GM12878 (cell line): Measurements from ENCODE around the gene TMPRSS15. TPM values are rescaled to one million over a fixed set of nuclear protein-coding genes. Genes with fewer than 3 reads are reported as not detected.

Experiments
- ATAC-seq: fragments of 200-7000 bp; cut with Tn5 transposase; 3 replicates; pipeline ENCODE4 v1.9.1; 2020; ENCODE audit warnings: mild to moderate bottlenecking, moderate library complexity
- BruUV-seq: library from RNA; stranded (reverse); fragments of 400-500 nt; replicated peaks from 2 replicates; lab custom pipeline; 2021; lab: Mats Ljungman, UMichigan
- CTCF ChIA-PET: fragments of 300-600 bp; sonication (Branson Sonifier 250); formaldehyde crosslinking; extraction: SDS; loops from one replicate; lab custom pipeline; 2021; ENCODE audit warnings: inconsistent platforms; lab: Yijun Ruan, JAX
- POLR2A ChIA-PET: fragments of 350-600 bp; formaldehyde crosslinking; extraction: SDS; loops from one replicate; lab custom pipeline; 2021; ENCODE audit warnings: inconsistent platforms; lab: Charles Lee
- RAD21 ChIA-PET: fragments of 300-600 bp; sonication (Branson Sonifier 250); formaldehyde crosslinking; loops from one replicate; lab custom pipeline; 2023; ENCODE audit warnings: antibody characterized with exemption; ENCODE audit not compliant: unreplicated experiment; lab: Charles Lee
- SMC1A ChIA-PET: fragments of 300-600 bp; sonication (Branson Sonifier 250); formaldehyde crosslinking; loops from one replicate; lab custom pipeline; 2023; ENCODE audit not compliant: unreplicated experiment, uncharacterized antibody; lab: Charles Lee
- DNase-seq: peaks from one replicate; pipeline ENCODE4 v3.0.0-alpha.2; 2011; ENCODE audit warnings: low read depth, low spot score
- FAIRE-seq: peaks from 3 replicates; lab custom pipeline; 2011; peaks lifted over from hg19 to GRCh38; lab: Jason Lieb, UNC
- H2AFZ ChIP-seq: 2 replicates; pipeline ENCODE4 v1.6.0; 2011; ENCODE audit warnings: low read depth, low read length, control low read depth; ENCODE audit not compliant: control insufficient read depth
- H3K27ac ChIP-seq: 2 replicates; pipeline ENCODE4 v1.5.1; 2011; ENCODE audit warnings: control low read depth; ENCODE audit not compliant: control insufficient read depth, insufficient read depth
- H3K27me3 ChIP-seq, 2 experiments: replicated peaks in 1 of 2; 2 replicates each; pipeline versions ENCODE4 v1.6.0 to v1.6.1; 2011; ENCODE audit warnings: low read length in 1 of 2; ENCODE audit not compliant: control insufficient read depth in 2 of 2, insufficient read depth in 2 of 2
- H3K36me3 ChIP-seq, 2 experiments: 2 replicates each; pipeline ENCODE4 v1.5.1; 2011; ENCODE audit warnings: low read length in 1 of 2; ENCODE audit not compliant: control insufficient read depth in 2 of 2, insufficient read depth in 2 of 2
- H3K4me1 ChIP-seq: 2 replicates; pipeline ENCODE4 v1.6.1; 2011; ENCODE audit warnings: mild to moderate bottlenecking, low read length, moderate library complexity, mixed read lengths; ENCODE audit not compliant: control insufficient read depth, insufficient read depth
- H3K4me2 ChIP-seq: 2 replicates; pipeline ENCODE4 v1.6.0; 2011; ENCODE audit warnings: control low read depth; ENCODE audit not compliant: control insufficient read depth, insufficient read depth
- H3K4me3 ChIP-seq: fragments of 200-600 bp; sonication (generic); 2 replicates; pipeline ENCODE4 v1.5.1; 2016
- H3K79me2 ChIP-seq: 2 replicates; pipeline ENCODE4 v1.6.0; 2011; ENCODE audit warnings: low read length; ENCODE audit not compliant: control insufficient read depth, insufficient read depth
- H3K9ac ChIP-seq: 2 replicates; pipeline ENCODE4 v1.8.0; 2011; ENCODE audit warnings: low read length, control low read depth, mixed read lengths; ENCODE audit not compliant: control insufficient read depth, insufficient read depth
- H3K9me3 ChIP-seq: replicated peaks from 3 replicates; pipeline ENCODE4 v1.5.1; 2011; ENCODE audit warnings: mild to moderate bottlenecking, low read length; ENCODE audit not compliant: control insufficient read depth, insufficient read depth
- H4K20me1 ChIP-seq: 2 replicates; pipeline ENCODE4 v1.6.0; 2011; ENCODE audit not compliant: control insufficient read depth, insufficient read depth
- BCL11A ChIP-seq: IDR thresholded peaks from 2 replicates; pipeline ENCODE4 v1.6.1; 2011; ENCODE audit warnings: low read depth, low read length
- EP300 ChIP-seq, 2 experiments: fragments of 150-350 bp in 1 of 2; IDR thresholded peaks; 2 replicates each; pipeline ENCODE4 v1.6.1; 2011 to 2012; ENCODE audit warnings: low read depth in 2 of 2, low read length in 2 of 2, borderline replicate concordance in 1 of 2, improper control_type of control experiment in 1 of 2, inconsistent platforms in 1 of 2; ENCODE audit not compliant: control insufficient read depth in 1 of 2
- MTA2 ChIP-seq: fragments of 450-650 bp; IDR thresholded peaks from 2 replicates; pipeline ENCODE4 v1.6.1; 2016; ENCODE audit warnings: low read depth, mild to moderate bottlenecking, moderate library complexity
- MXI1 ChIP-seq: fragments of 150-350 bp; IDR thresholded peaks from 2 replicates; pipeline ENCODE4 v1.6.1; 2011; ENCODE audit warnings: low read depth, mild to moderate bottlenecking, inconsistent platforms, low read length, improper control_type of control experiment
- NR2F1 ChIP-seq: fragments of 450-650 bp; conservative IDR thresholded peaks from 2 replicates; pipeline ENCODE4 v1.6.1; 2017; ENCODE audit warnings: mild to moderate bottlenecking
- POLR2A ChIP-seq: IDR thresholded peaks from 2 replicates; pipeline ENCODE4 v1.6.1; 2011; ENCODE audit warnings: low read depth, mild to moderate bottlenecking, low read length
- ZNF24 ChIP-seq: fragments of 450-650 bp; IDR thresholded peaks from 2 replicates; pipeline ENCODE4 v1.6.1; 2017; ENCODE audit warnings: antibody characterized with exemption, mild to moderate bottlenecking
- ZSCAN29 ChIP-seq: fragments of 450-650 bp; IDR thresholded peaks from 2 replicates; pipeline ENCODE4 v1.6.1; 2017; ENCODE audit warnings: mild to moderate bottlenecking, moderate library complexity
- WGBS: methylation state at CpG from one replicate; pipeline ENCODE4 v1.1.6; 2016; ENCODE audit warnings: low lambda C conversion rate; ENCODE audit not compliant: insufficient replicate concordance, insufficient coverage; ENCODE audit errors: missing lambda C conversion rate; 5-methylcytosine and 5-hydroxymethylcytosine counted together
- in situ Hi-C: fragments of 300-500 bp; cut with MboI; formaldehyde crosslinking; loops from 9 replicates; pipeline ENCODE4 v1.14.3; 2018; ENCODE audit warnings: mixed read lengths
- intact Hi-C: fragments of 100-400 bp; cut with micrococcal nuclease; formaldehyde crosslinking; loops from one replicate; pipeline ENCODE4 v1.14.2; 2022; ENCODE audit not compliant: unreplicated experiment
- polyA plus RNA-seq, 11 experiments: library from polyadenylated mRNA; depleted of rRNA in 4 of 11; unstranded in 6 of 11; stranded (reverse) in 5 of 11; fragments of >200 nt; fragmentation: Nextera tagmentation in 4 of 11; fragmentation: Illumina TruSeq in 1 of 11; extraction: Ambion mirVana in 4 of 11; extraction: Trizol in 1 of 11; gene quantifications; 1 replicate in 1 of 11; 2 replicates in 10 of 11; pipeline versions ENCODE4 v1.2.1 to v1.2.3, GENCODE V29; 2011 to 2016; ENCODE audit warnings: inconsistent platforms in 2 of 11, missing spikeins in 2 of 11, low read depth in 1 of 11
- total RNA-seq, 4 experiments: library from RNA; depleted of rRNA in 3 of 4; stranded (reverse); fragments of >200 nt in 3 of 4; fragmentation: Illumina TruSeq in 1 of 4; extraction: Trizol in 1 of 4; gene quantifications; 2 replicates each; pipeline versions ENCODE4 v1.2.1 to v1.2.3, GENCODE V29; 2013 to 2021

TMPRSS15 gene
- total and polyA plus RNA-seq, 10 of the 15 experiments (the other 5 are each of a cell fraction or from before 2014, with no cell fraction given): 0.02 to 0.11 TPM; not detected in 8

DNA sequence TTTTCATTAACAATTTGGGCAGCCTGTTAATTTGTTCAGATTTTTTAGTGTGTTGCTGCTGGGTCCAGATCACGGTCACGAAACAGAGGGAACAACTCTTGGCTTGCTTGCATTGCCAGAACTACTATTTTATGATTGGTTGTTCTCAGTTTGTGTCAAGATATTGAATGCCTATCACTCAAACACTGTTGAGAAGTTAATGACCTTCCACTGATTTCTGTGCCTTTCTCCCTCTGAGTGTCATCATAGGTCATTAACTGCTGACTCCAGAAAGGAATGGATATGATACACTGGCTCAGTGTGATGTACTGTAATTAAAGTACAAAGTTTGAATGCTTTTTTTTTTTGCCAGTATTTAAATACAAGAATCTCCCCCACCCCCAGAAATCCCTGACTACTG lies 149.8 kb downstream of the TMPRSS15 start:
- BruUV-seq: no TSS peak
- Histone ChIP-seq H3K27ac (no peak overlapping the region), H3K27me3 (no peaks in the 10 kb centered on the region), H3K79me2 (no peaks in the 10 kb centered on the region), H3K4me2 (no peak overlapping the region), H3K9ac (no peak overlapping the region), H2AFZ (no peak overlapping the region), H3K9me3 (no peaks in the 10 kb centered on the region), H4K20me1 (no peaks in the 10 kb centered on the region), H3K4me3 (no peak overlapping the region), H3K36me3 (no peaks in the 10 kb centered on the region), H3K4me1 (no peaks in the 10 kb centered on the region)
- intact Hi-C loops: no loop called here
- ChIA-PET SMC1A (no interaction called here), CTCF (no interaction called here), RAD21 (no interaction called here), POLR2A (no interaction called here)
- FAIRE-seq (no peak), ATAC-seq (no peak), DNase-seq (no peak)
- 55% methylated on average over 2 of the region's 2 CpGs for WGBS
- in situ Hi-C loops: no loop called here
- no peak for TF ChIP-seq ZSCAN29

DNA sequence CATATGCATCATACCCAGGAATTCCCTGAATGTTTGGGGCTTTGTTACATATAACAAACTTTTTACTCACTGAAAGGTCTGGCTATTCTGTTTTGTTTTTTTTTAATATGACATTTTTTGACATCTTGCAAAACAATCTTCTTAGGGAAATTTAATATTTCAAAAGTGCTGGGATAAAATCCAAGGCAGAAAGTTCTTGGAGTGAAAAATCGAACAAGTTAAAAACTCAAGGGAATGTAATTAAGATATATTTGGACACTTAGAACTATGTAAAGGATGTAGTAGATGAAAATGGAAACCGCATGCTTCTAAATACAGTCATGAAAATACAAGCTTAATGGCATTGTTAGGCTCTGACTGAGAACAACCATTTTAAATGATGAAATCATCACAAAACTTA lies 150.4 kb downstream of the TMPRSS15 start:
- Histone ChIP-seq H3K9ac (no peak overlapping the region), H3K4me3 (no peak overlapping the region), H2AFZ (no peak overlapping the region), H3K9me3 (no peaks in the 10 kb centered on the region), H3K4me2 (no peak overlapping the region), H3K79me2 (no peaks in the 10 kb centered on the region), H3K36me3 (no peaks in the 10 kb centered on the region), H3K4me1 (no peaks in the 10 kb centered on the region), H4K20me1 (no peaks in the 10 kb centered on the region), H3K27me3 (no peaks in the 10 kb centered on the region), H3K27ac (no peak overlapping the region)
- BruUV-seq: no TSS peak
- in situ Hi-C loops (no loop called here), intact Hi-C loops (no loop called here)
- RAD21 ChIA-PET: no interaction called here
- 44% methylated on average over 2 of the region's 2 CpGs for WGBS
- SMC1A ChIA-PET: no interaction called here
- TF ChIP-seq MTA2: no peak
- no peak for TF ChIP-seq BCL11A
- no peak for TF ChIP-seq NR2F1
- no peak for TF ChIP-seq MXI1
- no peak for TF ChIP-seq ZNF24
- no peak for TF ChIP-seq EP300 (IDR thresholded peaks at IDR 0.05; ENCODE audit: borderline replicate concordance in 1 of 2, control insufficient read depth in 1 of 2, low read depth in 2 of 2, low read length in 2 of 2)
- no peak for TF ChIP-seq POLR2A
- DNase-seq (no peak), FAIRE-seq (no peak), ATAC-seq (no peak)
- POLR2A ChIA-PET: no interaction called here
- CTCF ChIA-PET: no interaction called here
